PC-9 (cell line): ENCODE measurements around the gene CBY1. TPM values are rescaled to one million over a fixed set of nuclear protein-coding genes. Genes with fewer than 3 reads are reported as not detected.

ENCODE experiments used
- BruUV-seq: library from RNA; stranded (reverse); fragments of 400-500 nt; replicated peaks from 2 replicates; lab custom pipeline; 2021; lab: Mats Ljungman, UMichigan
- CTCF ChIA-PET: fragments of 300-600 bp; sonication (Branson Sonifier 250); formaldehyde crosslinking; loops from one replicate; lab custom pipeline; 2022; ENCODE audit warnings: antibody characterized with exemption; lab: Charles Lee
- POLR2A ChIA-PET: fragments of 300-600 bp; sonication (Branson Sonifier 250); formaldehyde crosslinking; loops from one replicate; lab custom pipeline; 2022; ENCODE audit warnings: antibody characterized with exemption; ENCODE audit not compliant: unreplicated experiment; lab: Charles Lee
- DNase-seq, 2 experiments: peaks; one replicate each; pipeline versions ENCODE4 v3.0.0 to v3.0.0-alpha.2; 2015 to 2022; ENCODE audit warnings: mixed read lengths in 1 of 2
- H2AFZ ChIP-seq: fragments of 200-600 bp; sonication (generic); 2 replicates; pipeline ENCODE4 v1.8.1; 2017; ENCODE audit warnings: antibody characterized with exemption
- H3F3A ChIP-seq: fragments of 200-600 bp; sonication (generic); 2 replicates; pipeline ENCODE4 v1.8.1; 2017; ENCODE audit warnings: antibody characterized with exemption, mild to moderate bottlenecking, low read depth; ENCODE audit not compliant: insufficient read depth
- H3K27ac ChIP-seq: fragments of 200-600 bp; sonication (generic); 2 replicates; pipeline ENCODE4 v1.6.1; 2016; ENCODE audit warnings: mixed run types
- H3K27me3 ChIP-seq: fragments of 200-600 bp; sonication (generic); 2 replicates; pipeline ENCODE4 v1.6.1; 2016; ENCODE audit warnings: low read depth, mixed run types; ENCODE audit not compliant: insufficient read depth
- H3K36me3 ChIP-seq: fragments of 200-600 bp; sonication (generic); 2 replicates; pipeline ENCODE4 v1.6.1; 2016; ENCODE audit warnings: low read depth, mixed run types
- H3K4me1 ChIP-seq: fragments of 200-600 bp; sonication (generic); replicated peaks from 2 replicates; pipeline ENCODE4 v1.6.1; 2016; ENCODE audit warnings: mixed run types; ENCODE audit not compliant: insufficient read depth
- H3K4me2 ChIP-seq: fragments of 200-600 bp; sonication (generic); 2 replicates; pipeline ENCODE4 v1.6.1; 2017; ENCODE audit warnings: mixed run types
- H3K4me3 ChIP-seq: fragments of 200-600 bp; sonication (generic); 2 replicates; pipeline ENCODE4 v1.6.1; 2016; ENCODE audit warnings: mixed run types
- H3K79me2 ChIP-seq: fragments of 200-600 bp; sonication (generic); 2 replicates; pipeline ENCODE4 v1.6.1; 2017; ENCODE audit warnings: low read depth, mixed run types
- H3K9me2 ChIP-seq: fragments of 200-600 bp; sonication (generic); 2 replicates; pipeline ENCODE4 v1.8.1; 2017; ENCODE audit warnings: mild to moderate bottlenecking; ENCODE audit not compliant: insufficient read depth
- H3K9me3 ChIP-seq: fragments of 200-600 bp; sonication (generic); 2 replicates; pipeline ENCODE4 v1.8.1; 2016; ENCODE audit warnings: low read depth; ENCODE audit not compliant: insufficient read depth
- H4K20me1 ChIP-seq: fragments of 200-600 bp; sonication (generic); 2 replicates; pipeline ENCODE4 v1.8.1; 2017; ENCODE audit not compliant: insufficient read depth
- EZH2 ChIP-seq: fragments of 200-600 bp; sonication (generic); IDR thresholded peaks from 2 replicates; pipeline ENCODE4 v1.8.0; 2017; ENCODE audit warnings: antibody characterized with exemption, low read depth
- intact Hi-C: fragments of 100-400 bp; cut with micrococcal nuclease; formaldehyde crosslinking; loops from one replicate; pipeline ENCODE4 v1.10.0; 2022; ENCODE audit not compliant: unreplicated experiment
- total RNA-seq: library from RNA; stranded (reverse); gene quantifications from 2 replicates; pipeline ENCODE4 v1.2.3, GENCODE V29; 2021
- TF ChIP-seq, protein P1 (sequence below): fragments of 200-600 bp; sonication (generic); conservative IDR thresholded peaks from 2 replicates; pipeline ENCODE4 v1.6.1; 2017; ENCODE audit warnings: mixed run types, antibody characterized with exemption, mild to moderate bottlenecking, moderate library complexity

Gene CBY1
- total RNA-seq, 1 experiment from 2014 or later = 58.9 TPM

DNA sequence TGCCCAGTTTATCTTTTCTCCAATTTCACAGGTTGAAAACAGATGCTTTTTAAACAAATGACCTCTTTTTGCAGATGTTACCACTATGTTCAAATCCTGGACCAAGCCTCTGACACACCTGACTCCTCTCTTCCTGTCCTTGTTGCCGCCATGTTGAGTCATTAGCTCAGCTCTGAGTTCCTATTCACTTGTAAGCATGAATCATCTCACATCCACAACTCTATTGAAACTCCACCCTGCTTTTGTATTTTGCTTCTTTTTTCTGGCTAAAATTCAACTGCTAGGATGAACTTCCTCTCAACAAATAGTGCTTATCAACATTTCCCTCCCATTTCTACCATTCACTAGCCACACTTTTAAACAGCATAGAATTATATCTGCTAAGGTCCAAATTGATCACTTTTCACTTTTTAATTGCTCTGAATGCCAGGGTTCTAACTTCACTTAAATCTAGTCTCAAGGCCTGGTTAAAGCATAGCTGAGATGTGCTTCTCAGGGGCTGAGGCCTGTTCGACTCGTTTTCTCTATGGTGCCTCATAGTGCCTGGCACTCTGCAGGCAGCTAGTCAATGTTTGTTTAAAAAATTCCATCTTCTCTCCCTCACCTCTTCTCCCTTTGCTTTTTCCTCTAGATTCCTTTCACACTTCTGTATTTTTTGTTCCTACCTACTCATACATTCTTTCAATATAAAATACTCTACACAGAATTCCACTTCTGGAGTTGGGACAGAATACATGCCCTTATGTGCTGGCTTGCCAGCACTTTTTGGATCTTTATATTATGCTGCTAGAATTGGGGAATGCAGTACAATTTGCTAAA, 40.4 kb downstream of the CBY1 start:
- TF ChIP-seq EZH2 = no peak
- TF ChIP-seq, protein P1, sequence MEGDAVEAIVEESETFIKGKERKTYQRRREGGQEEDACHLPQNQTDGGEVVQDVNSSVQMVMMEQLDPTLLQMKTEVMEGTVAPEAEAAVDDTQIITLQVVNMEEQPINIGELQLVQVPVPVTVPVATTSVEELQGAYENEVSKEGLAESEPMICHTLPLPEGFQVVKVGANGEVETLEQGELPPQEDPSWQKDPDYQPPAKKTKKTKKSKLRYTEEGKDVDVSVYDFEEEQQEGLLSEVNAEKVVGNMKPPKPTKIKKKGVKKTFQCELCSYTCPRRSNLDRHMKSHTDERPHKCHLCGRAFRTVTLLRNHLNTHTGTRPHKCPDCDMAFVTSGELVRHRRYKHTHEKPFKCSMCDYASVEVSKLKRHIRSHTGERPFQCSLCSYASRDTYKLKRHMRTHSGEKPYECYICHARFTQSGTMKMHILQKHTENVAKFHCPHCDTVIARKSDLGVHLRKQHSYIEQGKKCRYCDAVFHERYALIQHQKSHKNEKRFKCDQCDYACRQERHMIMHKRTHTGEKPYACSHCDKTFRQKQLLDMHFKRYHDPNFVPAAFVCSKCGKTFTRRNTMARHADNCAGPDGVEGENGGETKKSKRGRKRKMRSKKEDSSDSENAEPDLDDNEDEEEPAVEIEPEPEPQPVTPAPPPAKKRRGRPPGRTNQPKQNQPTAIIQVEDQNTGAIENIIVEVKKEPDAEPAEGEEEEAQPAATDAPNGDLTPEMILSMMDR = no peak
- no TSS peak for BruUV-seq
- Histone ChIP-seq H3K27ac (peak overlapping the region; percentile 88), H3K4me2 (peak overlapping the region; percentile 92), H3K27me3 (no peaks in the 10 kb centered on the region), H3K4me1 (peaks cover 56% of the 10 kb centered on the region), H3K4me3 (peak overlapping the region; percentile 82), H3K9me3 (no peaks in the 10 kb centered on the region), H4K20me1 (peaks cover 14% of the 10 kb centered on the region; the same call in 1 of the 2 replicates), H2AFZ (no peak overlapping the region), H3F3A (peaks cover 61% of the 10 kb centered on the region), H3K9me2 (no peaks in the 10 kb centered on the region), H3K36me3 (peaks cover 43% of the 10 kb centered on the region; the same call in 1 of the 2 replicates), H3K79me2 (peaks cover 81% of the 10 kb centered on the region)
- ChIA-PET POLR2A (interaction anchor here (0.6 to 1.6 kb wide), 8 partner anchors 9 to 697 kb away, joined by 3 to 12 read pairs (median 5); partner anchors contain the start of genes GTPBP1 and TOMM22), CTCF (interaction anchor here (0.7 kb wide), 1 partner anchor 121 kb away, joined by 3 read pairs; no protein-coding TSS in a partner anchor)
- intact Hi-C loops = loop anchor here (2.0 kb wide), 1 partner anchor 58 kb away; the partner anchor contains the start of gene SUN2
- peak; percentile 64 to 89 for DNase-seq

DNA sequence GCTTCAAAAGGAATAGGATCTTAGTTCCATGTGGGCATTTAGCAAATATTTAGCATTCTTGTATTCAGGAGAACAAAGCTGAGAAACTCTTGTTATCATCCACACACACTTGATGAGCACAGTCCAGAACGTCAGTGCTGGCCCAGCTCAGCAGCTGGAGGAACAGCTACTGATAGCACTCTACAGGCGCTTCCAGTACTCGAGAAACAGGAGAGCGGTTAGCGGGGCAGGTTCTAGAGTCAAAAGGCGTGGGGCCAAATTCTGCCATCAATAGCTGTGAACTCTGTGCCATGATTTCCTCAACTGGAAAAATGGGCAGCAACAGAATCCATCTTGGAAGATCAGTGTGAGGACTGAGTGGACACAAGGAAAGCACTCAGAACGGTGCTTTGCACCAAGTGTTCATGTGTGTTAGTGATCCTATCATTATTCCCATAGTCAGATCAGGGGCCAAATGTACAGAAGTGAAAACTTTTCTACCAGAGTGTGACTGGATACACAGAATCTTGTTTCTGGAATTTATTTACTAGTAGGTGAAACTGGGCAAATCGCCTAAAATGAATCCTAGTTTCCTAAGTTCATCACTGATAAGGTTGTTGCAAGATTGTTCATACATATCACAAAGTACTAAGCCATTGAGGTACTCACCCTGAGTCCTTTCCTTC, 41.1 kb downstream of the CBY1 start:
- H3K9me3 ChIP-seq = no peaks in the 10 kb centered on the region
- H3K27ac ChIP-seq = peak overlapping the region; percentile 88
- H3F3A ChIP-seq = peaks cover 63% of the 10 kb centered on the region
- peaks cover 39% of the 10 kb centered on the region; the same call in 1 of the 2 replicates for H3K36me3 ChIP-seq
- POLR2A ChIA-PET = interaction anchor here (0.6 to 1.6 kb wide), 4 partner anchors 8 to 28 kb away, joined by 3 to 12 read pairs (median 6); partner anchors contain the start of genes GTPBP1 and TOMM22
- no peak overlapping the region for H2AFZ ChIP-seq
- intact Hi-C loops = loop anchor here (2.0 kb wide), 1 partner anchor 57 kb away; the partner anchor contains the start of gene SUN2
- H3K4me1 ChIP-seq = peaks cover 57% of the 10 kb centered on the region
- H3K4me2 ChIP-seq = peak overlapping the region; percentile 92
- no TSS peak for BruUV-seq
- DNase-seq = no peak
- TF ChIP-seq, protein P1 = no peak
- no peak for TF ChIP-seq EZH2
- CTCF ChIA-PET = no interaction called here
- peaks cover 75% of the 10 kb centered on the region for H3K79me2 ChIP-seq
- peaks cover 14% of the 10 kb centered on the region; the same call in 1 of the 2 replicates for H4K20me1 ChIP-seq
- H3K9me2 ChIP-seq = no peaks in the 10 kb centered on the region
- H3K27me3 ChIP-seq = no peaks in the 10 kb centered on the region
- H3K4me3 ChIP-seq = peak overlapping the region; percentile 82
